ENCODE data around the gene IFNW1. TPM values are rescaled to one million over a fixed set of nuclear protein-coding genes. Genes with fewer than 3 reads are reported as not detected.
A peak's percentile ranks its signal among the peaks of the same experiment; 100 is the strongest.

Gene IFNW1
- total and polyA plus RNA-seq, 7 donors, result not detected

- WGBS, 3 donors, result 83 to 87% (median 84%) methylated on average over 2 of the region's 2 CpGs
- intact Hi-C loops (cut with DNase I), result no loop called here
- Histone ChIP-seq H3K27me3 (ENCODE audit: insufficient read depth in 3 of 3, low read length in 2 of 3) (no peaks in the 10 kb centered on the region), H3K4me3 (no peak overlapping the region), H3K4me1 (peaks cover 9% of the 10 kb centered on the region), H3K36me3 (ENCODE audit: insufficient read depth in 1 of 2, low read depth in 1 of 2) (no peaks in the 10 kb centered on the region), H3K9me3 (no peaks in the 10 kb centered on the region), H3K27ac (no peak overlapping the region)
- DNase-seq (no peak), ATAC-seq (no peak)
- no peak for TF ChIP-seq CTCF (IDR thresholded peaks at IDR 0.05)
Measured at GRCh38 chr9:21097817-21098216, 43.8 kb downstream of the IFNW1 start.

- TF ChIP-seq CTCF (IDR thresholded peaks at IDR 0.05), result no peak
- DNase-seq (no peak), ATAC-seq (no peak)
- Histone ChIP-seq H3K4me3 (peak overlapping the region; percentile 53), H3K27ac (peak overlapping the region; percentile 69), H3K27me3 (ENCODE audit: insufficient read depth in 3 of 3, low read length in 2 of 3) (no peaks in the 10 kb centered on the region), H3K9me3 (no peaks in the 10 kb centered on the region), H3K36me3 (ENCODE audit: insufficient read depth in 1 of 2, low read depth in 1 of 2) (no peaks in the 10 kb centered on the region), H3K4me1 (peaks cover 9% of the 10 kb centered on the region)
- 10 to 44% (median 11%) methylated on average over 2 of the region's 2 CpGs for WGBS, 3 donors
- intact Hi-C loops (cut with DNase I), result no loop called here
Measured at GRCh38 chr9:21096901-21097255, 44.8 kb downstream of the IFNW1 start.

GRCh38 chr9:21096172-21096900 is 45.3 kb downstream of the IFNW1 start:
- Histone ChIP-seq H3K27ac (peak overlapping the region; percentile 69), H3K36me3 (ENCODE audit: insufficient read depth in 1 of 2, low read depth in 1 of 2) (no peaks in the 10 kb centered on the region), H3K4me1 (peaks cover 9% of the 10 kb centered on the region), H3K27me3 (ENCODE audit: insufficient read depth in 3 of 3, low read length in 2 of 3) (no peaks in the 10 kb centered on the region), H3K4me3 (peak overlapping the region; percentile 53), H3K9me3 (no peaks in the 10 kb centered on the region)
- intact Hi-C loops (cut with DNase I), result no loop called here
- no peak for TF ChIP-seq CTCF (IDR thresholded peaks at IDR 0.05)
- ATAC-seq, result peak in 3 of 4 donors; percentile 80 to 93 (median 86)
- no peak for DNase-seq
- 24 to 38% (median 32%) methylated on average over 6 of the region's 6 CpGs for WGBS, 3 donors

GRCh38 chr9:21095561-21095960 is 46.1 kb downstream of the IFNW1 start:
- no peak overlapping the region for H3K4me3 ChIP-seq
- ATAC-seq, result no peak
- DNase-seq, result no peak
- TF ChIP-seq CTCF (IDR thresholded peaks at IDR 0.05), result no peak
- H3K27me3 ChIP-seq (ENCODE audit: insufficient read depth in 3 of 3, low read length in 2 of 3), result no peaks in the 10 kb centered on the region
- H3K36me3 ChIP-seq (ENCODE audit: insufficient read depth in 1 of 2, low read depth in 1 of 2), result no peaks in the 10 kb centered on the region
- H3K9me3 ChIP-seq, result no peaks in the 10 kb centered on the region
- intact Hi-C loops (cut with DNase I), result no loop called here
- peak overlapping the region; percentile 69 for H3K27ac ChIP-seq
- H3K4me1 ChIP-seq, result peaks cover 9% of the 10 kb centered on the region

Other genes starting within 250 kb of the IFNW1 start
- under 1 TPM; 0.23 to 0.52 (median 0.38) TPM for gene HACD4, start 110.2 kb downstream of the IFNW1 start, total RNA-seq
- gene HACD4, start 110.2 kb downstream of the IFNW1 start, polyA plus RNA-seq, result under 1 TPM; 0.16 to 0.21 (median 0.16) TPM
- not detected for gene IFNB1, start 63.9 kb downstream of the IFNW1 start, total RNA-seq
- not detected for gene IFNB1, start 63.9 kb downstream of the IFNW1 start, polyA plus RNA-seq
- gene IFNA21, start 24.8 kb upstream of the IFNW1 start, total RNA-seq, result not detected
- gene IFNA21, start 24.8 kb upstream of the IFNW1 start, polyA plus RNA-seq, result not detected
- not detected for gene IFNA4, start 45.8 kb upstream of the IFNW1 start, total RNA-seq
- not detected for gene IFNA4, start 45.8 kb upstream of the IFNW1 start, polyA plus RNA-seq
- not detected for gene IFNA7, start 60.4 kb upstream of the IFNW1 start, total RNA-seq
- not detected for gene IFNA7, start 60.4 kb upstream of the IFNW1 start, polyA plus RNA-seq
- not detected for gene IFNA10, start 65.3 kb upstream of the IFNW1 start, total RNA-seq
- gene IFNA10, start 65.3 kb upstream of the IFNW1 start, polyA plus RNA-seq, result under 1 TPM in 1 of 3 donors, not detected in 2; 0.14 TPM
- not detected for gene IFNA16, start 75.5 kb upstream of the IFNW1 start, total RNA-seq
- gene IFNA16, start 75.5 kb upstream of the IFNW1 start, polyA plus RNA-seq, result not detected
- not detected for gene IFNA17, start 86.4 kb upstream of the IFNW1 start, total RNA-seq
- not detected for gene IFNA17, start 86.4 kb upstream of the IFNW1 start, polyA plus RNA-seq
- not detected for gene IFNA14, start 98.2 kb upstream of the IFNW1 start, total RNA-seq
- not detected for gene IFNA14, start 98.2 kb upstream of the IFNW1 start, polyA plus RNA-seq
- not detected for gene IFNA5, start 163.5 kb upstream of the IFNW1 start, total RNA-seq
- gene IFNA5, start 163.5 kb upstream of the IFNW1 start, polyA plus RNA-seq, result under 1 TPM in 1 of 3 donors, not detected in 2; 0.05 TPM
- 10 to 100 TPM in 1 of 4 donors, 1 to 10 TPM in 3; 7.5 to 10.2 (median 8.0) TPM for gene KLHL9, start 193.6 kb upstream of the IFNW1 start, total RNA-seq
- 1 to 10 TPM; 3.6 to 8.4 (median 5.2) TPM for gene KLHL9, start 193.6 kb upstream of the IFNW1 start, polyA plus RNA-seq
- not detected for gene IFNA6, start 209.1 kb upstream of the IFNW1 start, total RNA-seq
- gene IFNA6, start 209.1 kb upstream of the IFNW1 start, polyA plus RNA-seq, result not detected
- gene IFNA13, start 226.2 kb upstream of the IFNW1 start, total RNA-seq, result not detected
- not detected for gene IFNA13, start 226.2 kb upstream of the IFNW1 start, polyA plus RNA-seq
- not detected for gene IFNA2, start 243.6 kb upstream of the IFNW1 start, total RNA-seq
- gene IFNA2, start 243.6 kb upstream of the IFNW1 start, polyA plus RNA-seq, result not detected

Measured in psoas muscle (tissue), 8 donors.